Esophagus squamous epithelium (tissue), 4 donors: ENCODE measurements around the gene MYT1.

Experiments
- CTCF ChIP-seq, 6 experiments: fragments of 450-650 bp in 4 of 6; fragments of 200-600 bp in 2 of 6; sonication (generic) in 2 of 6; IDR thresholded peaks; one replicate each; pipeline ENCODE4 v1.5.1; 2016 to 2019; ENCODE audit warnings: antibody characterized with exemption in 6 of 6, mild to moderate bottlenecking in 4 of 6, moderate library complexity in 4 of 6
- POLR2A ChIP-seq, 4 donors: fragments of 450-650 bp; IDR thresholded peaks; one replicate each; pipeline ENCODE4 v1.6.1; 2017; ENCODE audit warnings: antibody characterized with exemption in 4 of 4, mild to moderate bottlenecking in 4 of 4, moderate library complexity in 3 of 4

GRCh38 chr20:64261138-64261537 is 96.9 kb downstream of the MYT1 start:
- no peak for TF ChIP-seq CTCF (IDR thresholded peaks at IDR 0.05)
- no peak for TF ChIP-seq POLR2A (IDR thresholded peaks at IDR 0.05)
